Smooth muscle cell (in vitro differentiated cells): ENCODE data around the gene TCTN3. TPM values are rescaled to one million over a fixed set of nuclear protein-coding genes. Genes with fewer than 3 reads are reported as not detected.

Experiments
- DNase-seq: peaks from one replicate; lab custom pipeline; 2025; ENCODE audit not compliant: unreplicated experiment; lab: John Stamatoyannopoulos, UW
- H2AFZ ChIP-seq: fragments of 200-600 bp; sonication (generic); 2 replicates; pipeline ENCODE4 v1.6.0; 2016; ENCODE audit warnings: antibody characterized with exemption, low read depth, mild to moderate bottlenecking
- H3F3A ChIP-seq: fragments of 200-600 bp; sonication (generic); 2 replicates; pipeline ENCODE4 v1.6.0; 2017; ENCODE audit warnings: antibody characterized with exemption, low read depth
- H3K27ac ChIP-seq: fragments of 200-600 bp; sonication (generic); 2 replicates; pipeline ENCODE4 v1.5.1; 2016; ENCODE audit warnings: low read depth, mild to moderate bottlenecking
- H3K27me3 ChIP-seq: fragments of 200-600 bp; sonication (generic); 2 replicates; pipeline ENCODE4 v1.6.1; 2016; ENCODE audit warnings: low read depth, mild to moderate bottlenecking
- H3K36me3 ChIP-seq: fragments of 200-600 bp; sonication (generic); 2 replicates; pipeline ENCODE4 v1.5.1; 2016; ENCODE audit warnings: low read depth
- H3K4me1 ChIP-seq: fragments of 200-600 bp; sonication (generic); 2 replicates; pipeline ENCODE4 v1.5.1; 2016; ENCODE audit warnings: low read depth
- H3K4me2 ChIP-seq: fragments of 200-600 bp; sonication (generic); 2 replicates; pipeline ENCODE4 v1.6.0; 2016; ENCODE audit warnings: mild to moderate bottlenecking
- H3K4me3 ChIP-seq: fragments of 200-600 bp; sonication (generic); 2 replicates; pipeline ENCODE4 v1.5.1; 2016; ENCODE audit warnings: mild to moderate bottlenecking
- H3K79me2 ChIP-seq: fragments of 200-600 bp; sonication (generic); 2 replicates; pipeline ENCODE4 v1.6.0; 2016; ENCODE audit warnings: low read depth, mild to moderate bottlenecking
- H3K9ac ChIP-seq: fragments of 200-600 bp; sonication (generic); 2 replicates; pipeline ENCODE4 v1.6.0; 2016; ENCODE audit warnings: low read depth
- H3K9me3 ChIP-seq: fragments of 200-600 bp; sonication (generic); replicated peaks from 2 replicates; pipeline ENCODE4 v1.5.1; 2016; ENCODE audit warnings: low read depth
- H4K20me1 ChIP-seq: fragments of 200-600 bp; sonication (generic); 2 replicates; pipeline ENCODE4 v1.6.0; 2016; ENCODE audit warnings: low read depth
- CTCF ChIP-seq: fragments of 200-600 bp; sonication (generic); IDR thresholded peaks from 2 replicates; pipeline ENCODE4 v1.5.1; 2017; ENCODE audit warnings: borderline replicate concordance, mild to moderate bottlenecking, antibody characterized with exemption; ENCODE audit not compliant: insufficient read depth, poor library complexity, severe bottlenecking
- WGBS: methylation state at CpG from one replicate; pipeline ENCODE4 v1.1.7; 2016; ENCODE audit warnings: low lambda C conversion rate; 5-methylcytosine and 5-hydroxymethylcytosine counted together
- polyA plus RNA-seq: library from polyadenylated mRNA; unstranded; fragments of >200 nt; fragmentation: Nextera tagmentation; extraction: Ambion mirVana; gene quantifications from 2 replicates; pipeline ENCODE4 v1.2.1, GENCODE V29; 2016
- total RNA-seq: library from RNA; depleted of rRNA; stranded (reverse); fragments of >200 nt; gene quantifications from 2 replicates; pipeline ENCODE4 v1.2.3, GENCODE V29; 2014

TCTN3 gene
- total and polyA plus RNA-seq, 2 experiments from 2014 or later = 57.2 to 62.8 TPM

GRCh38 chr10:95716866-95717265 lies 23.1 kb upstream of the TCTN3 start:
- Histone ChIP-seq H3K79me2 (no peaks in the 10 kb centered on the region), H3K36me3 (no peaks in the 10 kb centered on the region), H4K20me1 (no peaks in the 10 kb centered on the region), H2AFZ (no peak overlapping the region), H3K9ac (no peak overlapping the region), H3F3A (no peaks in the 10 kb centered on the region), H3K4me3 (no peak overlapping the region), H3K27ac (no peak overlapping the region), H3K9me3 (no peaks in the 10 kb centered on the region), H3K4me1 (no peaks in the 10 kb centered on the region), H3K27me3 (no peaks in the 10 kb centered on the region), H3K4me2 (no peak overlapping the region)
- no peak for TF ChIP-seq CTCF
- 67% methylated on average over 2 of the region's 2 CpGs for WGBS
- no peak for DNase-seq

- Histone ChIP-seq H3K79me2 (no peaks in the 10 kb centered on the region), H3K4me2 (no peak overlapping the region), H3K36me3 (no peaks in the 10 kb centered on the region), H3K4me3 (no peak overlapping the region), H3K9ac (no peak overlapping the region), H4K20me1 (no peaks in the 10 kb centered on the region), H3K27ac (no peak overlapping the region), H3F3A (no peaks in the 10 kb centered on the region), H3K9me3 (no peaks in the 10 kb centered on the region), H3K27me3 (no peaks in the 10 kb centered on the region), H3K4me1 (no peaks in the 10 kb centered on the region), H2AFZ (no peak overlapping the region)
- DNase-seq = no peak
- 88% methylated on average over 3 of the region's 3 CpGs for WGBS
- no peak for TF ChIP-seq CTCF
Measured at GRCh38 chr10:95716466-95716865, 22.7 kb upstream of the TCTN3 start.

- Histone ChIP-seq H3F3A (no peaks in the 10 kb centered on the region), H4K20me1 (no peaks in the 10 kb centered on the region), H3K79me2 (no peaks in the 10 kb centered on the region), H3K4me2 (no peak overlapping the region), H2AFZ (no peak overlapping the region), H3K27ac (no peak overlapping the region), H3K9ac (no peak overlapping the region), H3K36me3 (no peaks in the 10 kb centered on the region), H3K9me3 (no peaks in the 10 kb centered on the region), H3K4me3 (no peak overlapping the region), H3K4me1 (no peaks in the 10 kb centered on the region), H3K27me3 (no peaks in the 10 kb centered on the region)
- whole genome bisulfite sequencing = 96% methylated on average over 4 of the region's 4 CpGs
- no peak for TF ChIP-seq CTCF
- DNase-seq = no peak
Measured at GRCh38 chr10:95711492-95711891, 17.8 kb upstream of the TCTN3 start.

GRCh38 chr10:95706990-95707389 lies 13.3 kb upstream of the TCTN3 start:
- no peaks in the 10 kb centered on the region for H3K4me1 ChIP-seq
- no peak for DNase-seq
- no peak overlapping the region for H3K27ac ChIP-seq
- no peaks in the 10 kb centered on the region for H3K9me3 ChIP-seq
- no peak overlapping the region for H3K4me2 ChIP-seq
- H4K20me1 ChIP-seq = no peaks in the 10 kb centered on the region
- H2AFZ ChIP-seq = no peak overlapping the region
- no peak overlapping the region for H3K9ac ChIP-seq
- H3K27me3 ChIP-seq = no peaks in the 10 kb centered on the region
- no peak overlapping the region for H3K4me3 ChIP-seq
- H3K79me2 ChIP-seq = no peaks in the 10 kb centered on the region
- 89% methylated on average over 7 of the region's 7 CpGs for WGBS
- no peak for TF ChIP-seq CTCF
- no peaks in the 10 kb centered on the region for H3K36me3 ChIP-seq
- H3F3A ChIP-seq = no peaks in the 10 kb centered on the region
